Activated T-cell treated with anti-CD3 and anti-CD28 coated beads, Interleukin-2, amount 50 U/mL, for 24 hours (primary cell): ENCODE results near the gene BMP5.

Experiments used
- DNase-seq: peaks from one replicate; pipeline ENCODE4 v3.0.0-alpha.2; 2020
- H3K27ac Mint-ChIP-seq: 2 replicates; pipeline ENCODE4 v1.8.0; 2020; ENCODE audit warnings: mild to moderate bottlenecking, mixed read lengths
- H3K27me3 Mint-ChIP-seq: 2 replicates; pipeline ENCODE4 v1.8.0; 2020; ENCODE audit warnings: mixed read lengths
- H3K36me3 Mint-ChIP-seq: 2 replicates; pipeline ENCODE4 v1.8.0; 2020; ENCODE audit warnings: low read depth, mixed read lengths
- H3K4me1 Mint-ChIP-seq: 2 replicates; pipeline ENCODE4 v1.8.0; 2020; ENCODE audit warnings: low read depth, mixed read lengths
- H3K4me3 Mint-ChIP-seq: 2 replicates; pipeline ENCODE4 v1.8.0; 2020; ENCODE audit warnings: mild to moderate bottlenecking, moderate library complexity, mixed read lengths
- H3K9me3 Mint-ChIP-seq: 2 replicates; pipeline ENCODE4 v1.8.0; 2020; ENCODE audit warnings: mixed read lengths

The BMP5 gene

DNA sequence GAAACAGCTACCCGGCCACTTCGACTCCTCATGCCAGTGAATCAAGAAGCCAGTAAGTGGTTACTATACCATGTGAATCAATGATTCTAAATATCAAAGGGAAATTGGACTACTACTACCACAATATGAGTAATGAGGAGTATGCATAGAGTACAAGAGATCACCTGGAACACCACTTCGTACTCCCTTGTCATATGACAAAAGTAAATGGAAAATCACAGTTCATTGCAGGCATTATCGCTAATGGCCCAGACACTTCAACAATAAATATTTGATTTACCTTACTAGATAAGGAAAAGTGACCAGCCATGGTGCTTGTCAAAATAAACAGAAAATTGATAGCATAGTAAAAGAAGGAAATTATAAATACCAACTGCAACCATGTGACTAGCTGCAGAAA is 73.1 kb downstream of the BMP5 start:
- Mint-ChIP-seq H3K4me1 (no peaks in the 10 kb centered on the region), H3K36me3 (no peaks in the 10 kb centered on the region), H3K9me3 (peaks cover 12% of the 10 kb centered on the region), H3K4me3 (no peak overlapping the region), H3K27me3 (no peaks in the 10 kb centered on the region), H3K27ac (no peak overlapping the region)
- DNase-seq: no peak

DNA sequence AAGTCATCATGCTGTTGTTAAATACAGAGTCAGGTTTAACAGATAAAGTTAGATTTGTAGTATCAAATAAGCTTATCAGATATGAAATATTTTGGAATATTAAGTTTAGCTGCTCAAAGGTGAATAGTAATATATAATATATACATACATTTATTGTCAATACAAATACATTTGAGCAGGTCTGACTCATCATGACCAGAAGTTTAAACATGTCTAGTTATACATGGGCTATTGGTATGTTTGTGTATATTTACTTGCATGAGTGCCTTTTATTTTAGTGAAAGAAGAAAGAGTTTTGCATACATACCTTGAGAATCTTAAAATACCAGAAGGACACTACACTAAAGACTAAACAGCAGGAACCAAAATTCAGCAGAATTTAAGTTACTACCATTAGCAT is 76.8 kb downstream of the BMP5 start:
- H3K27me3 Mint-ChIP-seq: no peaks in the 10 kb centered on the region
- H3K27ac Mint-ChIP-seq: no peak overlapping the region
- no peak for DNase-seq
- H3K4me3 Mint-ChIP-seq: no peak overlapping the region
- H3K4me1 Mint-ChIP-seq: peaks cover 4% of the 10 kb centered on the region
- H3K36me3 Mint-ChIP-seq: no peaks in the 10 kb centered on the region
- peaks cover 7% of the 10 kb centered on the region for H3K9me3 Mint-ChIP-seq

DNA sequence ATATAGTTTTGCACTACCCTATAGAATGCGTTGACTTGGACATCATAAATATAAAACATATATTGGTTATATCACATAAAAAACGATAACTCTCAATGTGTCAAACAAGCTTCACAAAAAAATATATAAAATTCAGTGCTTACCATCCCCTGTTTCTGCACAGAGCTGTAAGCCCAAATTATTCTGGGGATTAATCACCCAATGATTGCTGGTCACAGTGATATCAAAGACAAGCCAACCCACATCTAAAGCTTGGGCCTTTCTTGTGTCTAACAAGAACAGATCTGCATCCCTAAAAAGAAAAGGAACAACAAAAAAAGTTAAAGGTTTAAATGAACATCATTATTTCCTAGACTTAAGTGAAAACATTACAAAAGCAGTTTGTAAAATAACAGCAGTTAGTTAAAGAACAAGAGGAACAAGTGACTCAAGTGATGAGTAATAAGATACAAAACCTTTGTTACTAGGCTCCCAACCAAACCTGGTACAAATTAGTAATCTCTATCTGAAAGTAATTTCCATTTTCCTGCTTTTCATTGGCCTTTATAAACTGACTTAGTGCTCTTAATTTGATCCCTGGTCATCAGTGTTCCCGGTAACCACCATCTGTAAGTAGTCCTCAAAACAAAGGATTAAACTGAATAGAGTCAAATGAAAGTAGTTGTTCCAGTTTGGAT is 81.1 kb downstream of the BMP5 start:
- Mint-ChIP-seq H3K9me3 (peaks cover 5% of the 10 kb centered on the region), H3K4me1 (peaks cover 4% of the 10 kb centered on the region), H3K27ac (no peak overlapping the region), H3K36me3 (no peaks in the 10 kb centered on the region), H3K4me3 (no peak overlapping the region), H3K27me3 (no peaks in the 10 kb centered on the region)
- no peak for DNase-seq

DNA sequence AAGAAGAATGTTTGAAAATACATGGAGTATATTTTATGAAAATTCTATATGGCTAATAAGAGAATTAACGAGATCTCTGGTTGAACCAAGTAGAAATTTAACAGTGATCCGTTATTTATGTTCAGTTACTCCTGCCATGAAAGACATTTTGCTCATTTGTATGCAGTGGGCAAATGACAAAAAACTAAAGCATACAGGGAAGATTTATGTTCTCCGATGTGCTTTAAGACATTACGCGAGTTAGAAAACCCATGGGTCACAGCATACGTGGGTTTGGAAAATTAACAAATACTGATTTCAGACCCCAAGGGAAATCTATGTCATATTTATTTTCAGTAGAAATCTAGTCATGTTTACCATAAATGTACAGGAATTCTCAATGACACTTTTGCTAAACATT is 90.1 kb downstream of the BMP5 start:
- no peaks in the 10 kb centered on the region for H3K27me3 Mint-ChIP-seq
- H3K36me3 Mint-ChIP-seq: no peaks in the 10 kb centered on the region
- no peak for DNase-seq
- peaks cover 8% of the 10 kb centered on the region for H3K9me3 Mint-ChIP-seq
- no peak overlapping the region for H3K4me3 Mint-ChIP-seq
- H3K27ac Mint-ChIP-seq: no peak overlapping the region
- no peaks in the 10 kb centered on the region for H3K4me1 Mint-ChIP-seq

DNA sequence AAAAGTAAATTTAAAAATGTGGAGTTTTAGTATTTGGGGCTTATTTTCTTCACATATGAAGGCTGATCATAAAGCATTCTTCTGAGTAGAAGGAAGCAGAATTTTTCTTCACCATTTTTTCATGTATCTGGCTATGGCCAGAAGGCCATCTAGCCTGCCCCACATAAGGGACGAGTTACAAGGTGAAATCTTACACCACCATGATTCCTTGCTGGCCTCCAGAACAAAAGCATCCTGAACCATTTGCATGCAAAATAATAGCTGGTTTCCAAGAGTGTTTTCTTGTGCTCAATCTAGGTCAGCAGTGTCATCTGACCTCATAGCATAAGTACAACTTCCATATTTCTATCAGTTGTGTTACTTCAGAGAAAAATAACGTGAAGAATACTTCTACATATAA is 93.1 kb downstream of the BMP5 start:
- no peak overlapping the region for H3K27ac Mint-ChIP-seq
- no peak overlapping the region for H3K4me3 Mint-ChIP-seq
- no peaks in the 10 kb centered on the region for H3K27me3 Mint-ChIP-seq

DNA sequence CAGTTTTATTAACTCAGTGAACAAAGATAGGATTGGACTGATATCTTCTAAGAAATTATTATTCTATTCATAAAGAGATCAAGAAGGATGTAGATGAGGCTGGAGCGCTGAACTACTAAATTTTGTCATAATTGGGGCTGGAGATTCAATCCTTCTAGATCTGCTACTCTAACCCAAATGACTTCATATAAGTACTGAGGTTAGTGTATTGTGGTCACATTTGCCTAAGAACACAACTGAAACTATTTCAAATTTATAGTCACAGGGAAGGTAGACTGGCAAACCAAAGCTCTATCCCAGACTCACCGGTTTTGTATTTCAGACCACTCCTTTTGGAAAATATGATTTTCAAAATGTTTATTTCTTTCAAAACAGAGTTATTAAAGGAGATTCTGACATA is 96.7 kb downstream of the BMP5 start:
- Mint-ChIP-seq H3K36me3 (no peaks in the 10 kb centered on the region), H3K9me3 (peaks cover 9% of the 10 kb centered on the region), H3K4me3 (no peak overlapping the region), H3K27ac (no peak overlapping the region), H3K4me1 (no peaks in the 10 kb centered on the region), H3K27me3 (no peaks in the 10 kb centered on the region)
- DNase-seq: no peak

More for the DNA sequence above, 93.1 kb downstream of the BMP5 start:
- Mint-ChIP-seq H3K4me1 (no peaks in the 10 kb centered on the region), H3K36me3 (no peaks in the 10 kb centered on the region), H3K9me3 (peaks cover 11% of the 10 kb centered on the region)
- DNase-seq: no peak

DNA sequence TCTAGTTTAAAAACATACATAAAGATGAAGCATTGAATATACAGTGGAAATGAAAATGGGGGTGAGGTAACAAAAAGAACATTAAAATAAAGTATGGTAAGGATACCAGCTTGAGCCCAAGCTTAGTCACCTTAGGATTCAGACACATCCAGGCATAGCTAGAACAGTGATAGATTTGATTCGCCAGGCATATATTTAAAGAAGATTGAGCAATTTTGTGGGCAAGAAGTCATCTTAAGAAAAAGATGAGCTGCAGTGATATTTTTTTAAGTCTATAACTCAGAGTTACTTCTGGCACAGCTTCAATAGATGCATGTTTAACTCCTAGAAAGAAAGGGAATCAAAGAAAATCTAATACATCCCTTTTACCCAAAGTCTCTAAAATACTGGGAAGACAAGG is 97.9 kb downstream of the BMP5 start:
- H3K9me3 Mint-ChIP-seq: peaks cover 8% of the 10 kb centered on the region
- no peak for DNase-seq
- H3K36me3 Mint-ChIP-seq: no peaks in the 10 kb centered on the region
- no peaks in the 10 kb centered on the region for H3K4me1 Mint-ChIP-seq
- no peak overlapping the region for H3K4me3 Mint-ChIP-seq
- H3K27ac Mint-ChIP-seq: no peak overlapping the region
- no peaks in the 10 kb centered on the region for H3K27me3 Mint-ChIP-seq

DNA sequence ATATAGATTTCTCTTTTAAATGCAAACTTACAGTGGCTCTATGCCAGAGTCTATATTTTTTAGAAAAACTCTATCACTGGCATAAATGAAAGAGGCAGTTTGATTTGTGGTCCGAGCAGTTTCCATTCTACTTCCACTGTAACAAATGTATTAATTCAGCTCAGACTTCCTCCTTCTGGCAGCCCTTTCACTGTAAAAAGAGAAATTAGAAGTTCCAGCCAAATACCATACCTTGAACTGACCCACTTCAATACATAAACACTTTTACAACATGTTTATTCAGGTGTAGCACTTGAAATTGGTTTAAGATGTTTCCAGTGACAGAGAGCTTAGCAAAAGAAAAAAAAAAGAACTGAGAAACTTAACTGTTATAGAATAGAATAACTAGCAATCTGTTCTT is 99.3 kb downstream of the BMP5 start:
- Mint-ChIP-seq H3K36me3 (no peaks in the 10 kb centered on the region), H3K27ac (no peak overlapping the region), H3K4me3 (no peak overlapping the region), H3K4me1 (no peaks in the 10 kb centered on the region), H3K9me3 (peaks cover 8% of the 10 kb centered on the region), H3K27me3 (no peaks in the 10 kb centered on the region)
- no peak for DNase-seq

DNA sequence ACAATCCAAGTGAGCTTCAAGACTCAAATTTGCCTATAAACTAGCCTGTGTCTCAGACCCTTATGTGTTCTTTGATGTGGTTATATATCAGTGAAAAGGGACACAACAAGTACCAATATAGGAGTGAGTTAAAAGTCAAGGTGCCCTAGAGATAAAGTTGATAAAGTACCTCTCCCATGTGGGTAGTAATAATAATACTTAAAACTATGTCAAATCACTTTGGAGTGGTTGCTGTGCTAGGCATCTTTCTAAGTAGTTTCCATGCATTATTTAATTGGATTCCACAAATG is 100.4 kb downstream of the BMP5 start:
- Mint-ChIP-seq H3K9me3 (peaks cover 11% of the 10 kb centered on the region), H3K27ac (no peak overlapping the region), H3K4me1 (no peaks in the 10 kb centered on the region), H3K27me3 (no peaks in the 10 kb centered on the region), H3K4me3 (no peak overlapping the region), H3K36me3 (no peaks in the 10 kb centered on the region)
- DNase-seq: no peak

DNA sequence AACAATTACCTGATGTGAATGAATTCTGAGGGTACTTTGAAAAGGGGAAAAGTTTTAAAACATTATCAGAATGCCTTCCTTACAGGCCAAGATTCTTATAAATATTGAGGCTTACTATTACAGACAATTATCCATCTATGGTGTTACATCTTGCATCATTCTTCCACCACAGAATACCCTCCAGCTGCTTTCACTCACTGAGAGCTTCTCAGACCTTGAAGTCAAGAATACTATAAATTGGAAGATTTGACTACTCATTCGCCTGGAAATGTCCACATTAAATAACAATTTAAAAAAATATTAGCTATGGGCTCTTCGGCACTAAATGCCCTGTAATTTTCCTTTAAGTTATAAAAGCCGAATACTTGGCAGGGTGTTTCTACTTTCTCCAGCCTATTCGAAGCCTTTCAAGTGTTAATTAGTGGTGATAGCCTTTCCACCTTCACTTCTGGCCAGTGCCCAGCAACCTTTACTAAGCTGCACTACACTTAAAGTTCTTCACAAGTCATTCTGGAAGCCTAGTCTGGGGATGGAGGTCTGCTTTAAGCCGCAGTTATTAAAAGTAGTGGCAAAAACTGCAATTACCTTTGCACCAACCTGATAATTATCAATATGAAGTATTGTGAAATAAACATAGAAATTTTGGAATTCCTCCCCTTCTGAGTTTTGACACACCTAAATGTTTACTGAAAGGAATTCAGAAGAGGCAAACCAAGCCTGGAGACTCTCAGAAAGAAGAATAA is 100.9 kb downstream of the BMP5 start:
- Mint-ChIP-seq H3K27me3 (no peaks in the 10 kb centered on the region), H3K27ac (no peak overlapping the region), H3K4me1 (no peaks in the 10 kb centered on the region), H3K9me3 (peaks cover 11% of the 10 kb centered on the region), H3K4me3 (no peak overlapping the region), H3K36me3 (no peaks in the 10 kb centered on the region)
- no peak for DNase-seq

DNA sequence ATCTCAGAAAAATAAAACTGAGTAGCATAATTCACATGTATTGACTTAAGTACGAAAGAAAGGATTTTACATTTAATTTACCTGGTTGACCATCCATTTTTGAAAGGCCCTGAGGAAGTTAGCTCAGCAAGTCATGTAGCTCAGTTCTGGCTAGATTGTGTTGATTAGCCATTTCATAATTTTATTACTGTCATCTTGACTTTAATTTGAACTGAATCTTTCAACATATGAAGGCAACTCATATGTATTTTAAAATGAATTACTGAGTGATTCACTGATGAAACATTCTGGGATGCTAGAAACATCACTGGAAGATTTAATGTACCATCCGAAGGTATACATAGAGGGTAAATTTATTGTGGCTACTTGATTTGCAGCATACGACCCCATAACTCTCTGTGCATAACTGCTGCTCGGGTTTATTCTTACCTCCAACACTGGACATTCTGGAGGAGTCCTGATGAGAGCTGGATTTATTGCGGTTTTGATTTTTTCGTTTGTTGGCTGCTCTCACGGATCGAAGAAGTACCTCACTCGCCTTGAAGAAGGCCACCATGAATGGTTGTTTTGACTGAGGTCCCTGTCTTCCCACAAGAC is 101.7 kb downstream of the BMP5 start:
- Mint-ChIP-seq H3K9me3 (peaks cover 12% of the 10 kb centered on the region), H3K4me1 (no peaks in the 10 kb centered on the region), H3K4me3 (no peak overlapping the region), H3K27ac (no peak overlapping the region), H3K36me3 (no peaks in the 10 kb centered on the region), H3K27me3 (no peaks in the 10 kb centered on the region)
- no peak for DNase-seq

DNA sequence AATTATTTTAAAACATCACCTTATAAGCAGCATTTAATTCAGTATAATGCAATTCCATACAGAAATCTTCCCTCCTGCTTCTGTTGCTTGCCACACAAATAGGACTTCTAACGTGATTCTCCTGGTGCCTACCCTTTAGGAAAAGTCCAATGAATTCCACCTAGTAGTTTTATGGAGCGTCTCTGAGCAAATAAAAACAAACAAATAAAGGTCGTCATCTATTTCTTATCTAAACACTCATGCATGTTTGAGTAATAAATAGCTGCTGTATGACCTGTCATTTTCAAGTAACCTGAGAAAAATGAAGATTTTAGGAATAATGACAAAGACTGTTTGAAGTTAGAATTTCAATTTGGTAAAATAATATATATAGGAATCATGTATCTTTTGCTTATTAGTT is 102.7 kb downstream of the BMP5 start:
- no peak overlapping the region for H3K4me3 Mint-ChIP-seq
- H3K9me3 Mint-ChIP-seq: peaks cover 8% of the 10 kb centered on the region
- DNase-seq: no peak
- no peak overlapping the region for H3K27ac Mint-ChIP-seq
- no peaks in the 10 kb centered on the region for H3K27me3 Mint-ChIP-seq
- no peaks in the 10 kb centered on the region for H3K4me1 Mint-ChIP-seq
- H3K36me3 Mint-ChIP-seq: no peaks in the 10 kb centered on the region

DNA sequence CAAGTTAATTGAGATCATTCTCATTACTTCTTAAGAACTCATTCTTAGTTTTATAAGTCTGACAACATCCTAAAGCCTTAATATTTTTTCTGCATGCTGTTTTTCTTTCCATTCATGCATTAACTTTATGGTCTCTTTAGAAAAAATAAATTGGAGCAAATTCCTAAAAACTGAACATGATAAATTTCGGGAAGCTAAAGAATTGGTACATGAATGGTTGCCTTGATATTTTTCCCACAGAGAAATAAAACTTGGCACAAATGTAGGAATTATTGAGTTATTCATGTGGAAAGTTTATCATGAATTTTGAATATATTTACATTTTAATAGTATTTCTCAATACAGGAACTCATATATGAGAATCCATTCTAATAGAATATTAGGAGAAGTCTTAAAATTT is 115.9 kb downstream of the BMP5 start:
- Mint-ChIP-seq H3K27ac (no peak overlapping the region), H3K4me1 (no peaks in the 10 kb centered on the region), H3K9me3 (peaks cover 1% of the 10 kb centered on the region)

DNA sequence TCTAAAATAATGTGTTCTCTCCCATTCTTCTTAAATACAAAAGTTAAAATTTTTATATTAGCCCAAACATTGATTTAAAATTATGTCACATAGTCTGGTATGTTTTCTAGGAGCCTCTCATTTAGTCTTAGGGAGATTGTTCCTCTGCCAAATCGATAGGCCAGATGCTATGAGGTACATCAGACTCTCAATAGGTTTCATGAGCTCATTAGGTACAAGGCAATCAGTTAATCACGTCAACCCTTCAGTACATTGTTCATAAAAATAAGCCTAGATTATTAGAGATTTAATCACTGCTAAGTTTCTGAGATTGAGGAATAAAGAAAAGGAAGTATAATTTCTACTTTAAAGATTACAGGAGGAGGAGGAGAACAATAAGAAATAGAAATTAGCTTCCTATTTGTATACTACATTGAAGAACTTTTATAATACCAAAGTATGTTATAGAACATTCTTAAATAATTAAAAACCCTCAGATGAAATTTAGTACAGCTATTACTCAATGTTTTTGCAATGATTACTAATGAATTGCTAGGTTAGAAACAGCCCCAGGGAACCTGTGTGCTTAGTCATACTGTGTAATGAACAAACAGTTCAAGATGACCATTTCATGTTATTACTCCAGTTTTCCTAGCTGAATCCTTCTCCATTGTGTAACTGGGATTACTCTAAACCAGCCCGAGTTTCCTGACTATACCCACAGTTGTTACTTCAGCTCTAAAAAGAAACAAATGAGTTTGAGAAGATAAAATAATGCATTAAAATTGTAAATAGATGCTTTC is 117.0 kb downstream of the BMP5 start:
- DNase-seq: no peak
- Mint-ChIP-seq H3K4me3 (no peak overlapping the region), H3K36me3 (no peaks in the 10 kb centered on the region), H3K27me3 (no peaks in the 10 kb centered on the region), H3K4me1 (no peaks in the 10 kb centered on the region), H3K27ac (no peak overlapping the region), H3K9me3 (peaks cover 4% of the 10 kb centered on the region)

More for the DNA sequence above, 115.9 kb downstream of the BMP5 start:
- H3K4me3 Mint-ChIP-seq: no peak overlapping the region
- H3K27me3 Mint-ChIP-seq: no peaks in the 10 kb centered on the region
- no peaks in the 10 kb centered on the region for H3K36me3 Mint-ChIP-seq
- DNase-seq: no peak

DNA sequence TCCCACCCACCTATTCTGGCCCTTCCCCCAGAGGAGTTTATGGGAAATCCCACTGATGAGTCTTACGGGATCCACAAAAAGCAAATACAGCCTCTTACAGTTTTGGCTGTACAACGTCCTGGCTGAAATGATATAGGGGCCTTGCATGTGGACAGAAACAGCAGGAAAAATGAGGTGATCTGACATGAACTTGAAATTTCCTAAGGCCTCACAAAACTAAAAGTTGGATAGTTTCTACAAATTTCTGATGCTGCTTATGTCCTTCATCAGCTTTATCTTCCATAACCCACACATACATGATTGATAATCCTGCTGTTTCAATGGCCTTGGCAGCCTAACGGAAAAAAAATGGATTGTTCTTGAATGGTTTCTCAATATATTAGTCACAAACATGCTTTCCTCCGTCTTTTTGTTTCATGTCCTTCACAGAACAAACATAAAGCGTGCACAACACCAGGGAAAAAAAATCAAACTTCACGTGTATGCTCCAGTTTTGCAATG is 118.8 kb downstream of the BMP5 start:
- H3K4me1 Mint-ChIP-seq: no peaks in the 10 kb centered on the region
- no peak overlapping the region for H3K4me3 Mint-ChIP-seq
- H3K27ac Mint-ChIP-seq: no peak overlapping the region
- no peak for DNase-seq
- H3K27me3 Mint-ChIP-seq: no peaks in the 10 kb centered on the region
- peaks cover 6% of the 10 kb centered on the region for H3K9me3 Mint-ChIP-seq
- no peaks in the 10 kb centered on the region for H3K36me3 Mint-ChIP-seq
